ENCODE data around the gene TFR2.

The TFR2 gene

GRCh38 chr7:100585511-100586265 lies 55.7 kb downstream of the TFR2 start, which contains the start of gene LRCH4:
LRCH4 (minus strand) TSS chr7:100586129; CDS start chr7:100586100, 29 bp downstream.
- DNase-seq (ENCODE audit: low read depth) = peak; percentile 56

GRCh38 chr7:100584683-100585510 lies 56.5 kb downstream of the TFR2 start:
- DNase-seq (ENCODE audit: low read depth) = no peak

GRCh38 chr7:100584054-100584682 lies 57.2 kb downstream of the TFR2 start:
- no peak for DNase-seq (ENCODE audit: low read depth)

- DNase-seq (ENCODE audit: low read depth) = peak; percentile 46
These were observed 58.0 kb downstream of the TFR2 start for GRCh38 chr7:100583132-100584053.

GRCh38 chr7:100582650-100583049 lies 58.7 kb downstream of the TFR2 start:
- no peak for DNase-seq (ENCODE audit: low read depth)

GRCh38 chr7:100582041-100582579 lies 59.2 kb downstream of the TFR2 start:
- DNase-seq (ENCODE audit: low read depth) = no peak

- DNase-seq (ENCODE audit: low read depth) = no peak
These were observed 60.7 kb downstream of the TFR2 start for GRCh38 chr7:100580466-100581283.

- DNase-seq (ENCODE audit: low read depth) = no peak
These were observed 62.8 kb downstream of the TFR2 start for GRCh38 chr7:100578246-100579183.

- DNase-seq (ENCODE audit: low read depth) = no peak
These were observed 63.8 kb downstream of the TFR2 start for GRCh38 chr7:100577507-100577906.

- no peak for DNase-seq (ENCODE audit: low read depth)
These were observed 64.2 kb downstream of the TFR2 start for GRCh38 chr7:100577103-100577502.

GRCh38 chr7:100576384-100576993 lies 64.9 kb downstream of the TFR2 start:
- DNase-seq (ENCODE audit: low read depth) = no peak

- no peak for DNase-seq (ENCODE audit: low read depth)
These were observed 65.5 kb downstream of the TFR2 start for GRCh38 chr7:100575746-100576383.

GRCh38 chr7:100575206-100575631 lies 66.1 kb downstream of the TFR2 start:
- no peak for DNase-seq (ENCODE audit: low read depth)

- DNase-seq (ENCODE audit: low read depth) = no peak
These were observed 66.8 kb downstream of the TFR2 start for GRCh38 chr7:100574362-100575205.

- DNase-seq (ENCODE audit: low read depth) = no peak
These were observed 67.5 kb downstream of the TFR2 start, which contains the start of gene SAP25 for GRCh38 chr7:100573691-100574361. SAP25 (minus strand) TSS chr7:100573900; CDS start chr7:100573742, 158 bp downstream.

GRCh38 chr7:100572949-100573675 lies 68.2 kb downstream of the TFR2 start:
- DNase-seq (ENCODE audit: low read depth) = no peak

Measured in T-helper 22 cell (primary cell).